H9 (cell line): Measurements from ENCODE around the gene KCNG1. TPM values are rescaled to one million over a fixed set of nuclear protein-coding genes. Genes with fewer than 3 reads are reported as not detected.

Experiments
- DNase-seq: peaks from one replicate; pipeline ENCODE4 v3.0.0-alpha.2; 2017
- H2AFZ ChIP-seq: one replicate; pipeline ENCODE4 v1.6.1; 2013; ENCODE audit warnings: mild to moderate bottlenecking, low read length, control low read depth, moderate library complexity
- H2AK5ac ChIP-seq: 2 replicates; pipeline ENCODE4 v1.6.1; 2013; ENCODE audit warnings: low read length, control low read depth, mixed read lengths; ENCODE audit not compliant: insufficient read length
- H2BK120ac ChIP-seq: one replicate; pipeline ENCODE4 v1.6.1; 2013; ENCODE audit warnings: low read depth, mild to moderate bottlenecking, low read length, control low read depth, inconsistent platforms; ENCODE audit not compliant: poor library complexity, severe bottlenecking
- H2BK12ac ChIP-seq: 2 replicates; pipeline ENCODE4 v1.6.1; 2013; ENCODE audit warnings: low read length, control low read depth, mixed read lengths, low read depth; ENCODE audit not compliant: insufficient read length
- H2BK15ac ChIP-seq: 2 replicates; pipeline ENCODE4 v1.6.1; 2013; ENCODE audit warnings: low read depth, low read length, control low read depth
- H2BK20ac ChIP-seq: one replicate; pipeline ENCODE4 v1.6.1; 2013; ENCODE audit warnings: low read depth, mild to moderate bottlenecking, low read length, control low read depth, inconsistent platforms; ENCODE audit not compliant: poor library complexity, severe bottlenecking
- H2BK5ac ChIP-seq: 2 replicates; pipeline ENCODE4 v1.6.1; 2013; ENCODE audit warnings: low read length, control low read depth, mixed read lengths; ENCODE audit not compliant: insufficient read length
- H3K14ac ChIP-seq: 2 replicates; pipeline ENCODE4 v1.6.1; 2013; ENCODE audit warnings: low read length, control low read depth; ENCODE audit not compliant: insufficient read depth
- H3K18ac ChIP-seq: 2 replicates; pipeline ENCODE4 v1.6.1; 2013; ENCODE audit warnings: low read depth, mild to moderate bottlenecking, mixed read lengths, low read length, control low read depth; ENCODE audit not compliant: insufficient read length
- H3K23ac ChIP-seq: 2 replicates; pipeline ENCODE4 v1.6.1; 2013; ENCODE audit warnings: low read length, control low read depth, mixed read lengths, low read depth; ENCODE audit not compliant: insufficient read length
- H3K23me2 ChIP-seq: 2 replicates; pipeline ENCODE4 v1.6.1; 2013; ENCODE audit warnings: low read depth, mild to moderate bottlenecking, mixed read lengths, low read length, control low read depth; ENCODE audit not compliant: insufficient read length, poor library complexity, severe bottlenecking
- H3K27ac ChIP-seq: 2 replicates; pipeline ENCODE4 v1.5.1; 2013; ENCODE audit warnings: low read length, control low read depth, mixed read lengths, low read depth; ENCODE audit not compliant: insufficient read length
- H3K27me3 ChIP-seq: 2 replicates; pipeline ENCODE4 v1.6.1; 2013; ENCODE audit warnings: low read length, control low read depth, inconsistent platforms; ENCODE audit not compliant: insufficient read depth
- H3K4ac ChIP-seq: 2 replicates; pipeline ENCODE4 v1.6.1; 2013; ENCODE audit warnings: low read depth, mild to moderate bottlenecking, control low read depth, inconsistent platforms, low read length, moderate library complexity
- H3K4me1 ChIP-seq: 2 replicates; pipeline ENCODE4 v1.6.1; 2013; ENCODE audit warnings: low read length, control low read depth, inconsistent platforms; ENCODE audit not compliant: insufficient read depth
- H3K4me2 ChIP-seq: 2 replicates; pipeline ENCODE4 v1.6.1; 2013; ENCODE audit warnings: low read length, control low read depth, mixed read lengths; ENCODE audit not compliant: insufficient read length, insufficient read depth
- H3K56ac ChIP-seq: 2 replicates; pipeline ENCODE4 v1.6.1; 2013; ENCODE audit warnings: low read depth, mild to moderate bottlenecking, mixed read lengths, low read length, control low read depth; ENCODE audit not compliant: insufficient read length
- H3K79me1 ChIP-seq: 2 replicates; pipeline ENCODE4 v1.6.1; 2013; ENCODE audit warnings: low read depth, mild to moderate bottlenecking, moderate library complexity, low read length, control low read depth, inconsistent platforms; ENCODE audit not compliant: insufficient read depth, poor library complexity, severe bottlenecking
- H3K79me2 ChIP-seq: 2 replicates; pipeline ENCODE4 v1.6.1; 2013; ENCODE audit warnings: low read length, control low read depth, inconsistent platforms; ENCODE audit not compliant: insufficient read depth
- H3K9ac ChIP-seq: 2 replicates; pipeline ENCODE4 v1.6.1; 2013; ENCODE audit warnings: low read length, control low read depth, mixed read lengths; ENCODE audit not compliant: insufficient read length; ENCODE audit errors: extremely low read depth
- H3K9me3 ChIP-seq: one replicate; pipeline ENCODE4 v1.6.1; 2013; ENCODE audit warnings: low read depth, low read length, inconsistent platforms; ENCODE audit not compliant: control insufficient read depth
- H3T11ph ChIP-seq: one replicate; pipeline ENCODE4 v1.6.1; 2013; ENCODE audit warnings: mild to moderate bottlenecking, low read length, control low read depth, inconsistent platforms
- H4K20me1 ChIP-seq: one replicate; pipeline ENCODE4 v1.6.1; 2013; ENCODE audit not compliant: control insufficient read depth, insufficient read length, insufficient read depth
- H4K5ac ChIP-seq: 2 replicates; pipeline ENCODE4 v1.6.1; 2013; ENCODE audit warnings: low read depth, mild to moderate bottlenecking, mixed read lengths, low read length, control low read depth; ENCODE audit not compliant: insufficient read length
- H4K8ac ChIP-seq: replicated peaks from 2 replicates; pipeline ENCODE4 v1.6.1; 2013; ENCODE audit warnings: low read length, control low read depth, mixed read lengths, low read depth; ENCODE audit not compliant: insufficient read length
- H4K91ac ChIP-seq: 2 replicates; pipeline ENCODE4 v1.6.1; 2013; ENCODE audit warnings: low read depth, mild to moderate bottlenecking, moderate library complexity, mixed read lengths, low read length, control low read depth; ENCODE audit not compliant: insufficient read length
- H3K27ac Mint-ChIP-seq, 3 experiments: 2 replicates in 2 of 3; 3 replicates in 1 of 3; pipeline ENCODE4 v1.8.0; 2020 to 2021; ENCODE audit warnings: mixed read lengths in 3 of 3, mild to moderate bottlenecking in 1 of 3, moderate library complexity in 1 of 3
- H3K27me3 Mint-ChIP-seq: 2 replicates; pipeline ENCODE4 v1.8.0; 2021; ENCODE audit warnings: low read depth, mild to moderate bottlenecking, moderate library complexity, mixed read lengths
- H3K36me3 Mint-ChIP-seq, 3 experiments: 2 replicates in 2 of 3; 3 replicates in 1 of 3; pipeline ENCODE4 v1.8.0; 2020 to 2021; ENCODE audit warnings: low read depth in 3 of 3, mixed read lengths in 3 of 3; ENCODE audit not compliant: insufficient read depth in 1 of 3
- H3K4me1 Mint-ChIP-seq, 2 experiments: 2 replicates each; pipeline ENCODE4 v1.8.0; 2020; ENCODE audit warnings: mixed read lengths in 2 of 2
- H3K4me3 Mint-ChIP-seq, 2 experiments: 2 replicates in 1 of 2; 3 replicates in 1 of 2; pipeline ENCODE4 v1.8.0; 2020 to 2021; ENCODE audit warnings: mild to moderate bottlenecking in 2 of 2, mixed read lengths in 2 of 2, moderate library complexity in 1 of 2
- H3K9me3 Mint-ChIP-seq, 2 experiments: 2 replicates in 1 of 2; 3 replicates in 1 of 2; pipeline ENCODE4 v1.8.0; 2020; ENCODE audit warnings: mild to moderate bottlenecking in 2 of 2, mixed read lengths in 2 of 2, moderate library complexity in 1 of 2
- WGBS: extraction: QIAGEN DNeasy Blood & Tissue Kit; methylation state at CpG from one replicate; pipeline ENCODE4 v1.1.7; 2013; ENCODE audit warnings: missing lambda C conversion rate, low lambda C conversion rate, mixed read lengths; ENCODE audit not compliant: insufficient read length; ENCODE audit errors: extremely low coverage; 5-methylcytosine and 5-hydroxymethylcytosine counted together
- total RNA-seq: library from RNA; stranded (reverse); gene quantifications from 2 replicates; pipeline ENCODE4 v1.2.1, GENCODE V29; 2021
- TF ChIP-seq, protein P1 (sequence below): fragments of 200-600 bp; sonication (generic); conservative IDR thresholded peaks from 3 replicates; pipeline ENCODE4 v1.8.0; 2021; ENCODE audit warnings: antibody characterized with exemption, mild to moderate bottlenecking

KCNG1 gene
- total RNA-seq, 1 experiment from 2014 or later = 13.2 TPM

DNA sequence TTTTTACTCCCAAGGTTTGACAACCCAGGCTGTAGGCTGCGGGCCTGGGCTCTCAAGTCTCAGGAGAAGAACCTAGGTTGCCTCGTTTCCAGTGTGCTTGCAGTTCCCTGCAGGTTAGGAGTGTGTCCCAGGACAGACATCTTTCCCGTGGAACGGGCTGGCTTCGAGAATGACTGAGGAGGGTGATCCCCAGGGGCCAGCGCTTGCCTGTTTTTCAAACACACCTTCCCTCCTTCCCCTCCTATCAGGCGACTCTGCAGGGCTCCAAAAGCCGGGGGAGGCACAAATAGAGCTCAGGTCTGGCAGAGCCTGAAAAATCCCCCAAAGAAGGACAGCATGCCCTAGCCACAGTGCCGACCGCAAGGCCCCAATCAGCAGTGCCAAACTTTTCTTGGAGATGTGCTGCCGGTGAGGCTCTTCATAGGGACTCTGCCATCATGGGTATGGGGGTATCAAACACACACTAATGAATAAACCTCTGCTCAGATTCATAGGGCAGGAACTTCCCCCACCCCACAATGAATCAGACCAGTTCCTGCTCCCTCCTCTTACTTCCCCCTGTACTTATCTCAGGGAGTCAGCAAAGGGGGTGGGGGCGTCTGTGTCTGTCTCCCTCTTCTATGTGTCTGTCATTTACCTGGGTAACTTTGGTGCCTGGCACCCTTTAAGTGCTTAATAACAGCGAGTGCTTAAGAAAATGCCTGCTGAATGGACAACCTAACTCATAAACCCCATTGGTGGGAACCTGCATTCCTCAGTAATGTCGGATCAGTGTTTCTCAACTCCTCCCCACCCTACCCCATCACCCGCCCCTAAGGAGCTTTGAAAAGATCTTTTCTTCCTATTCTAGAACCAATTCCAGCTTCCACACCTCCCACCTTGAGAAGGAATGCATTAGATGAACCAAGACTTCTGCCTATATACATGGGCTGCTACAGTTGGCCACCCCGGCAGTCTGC, 1.6 kb downstream of the KCNG1 start:
- Mint-ChIP-seq H3K4me3 (peak overlapping the region; percentile 57 to 81), H3K4me1 (peaks cover 32 to 41% of the 10 kb centered on the region in 2 experiments), H3K27me3 (peaks cover 51% of the 10 kb centered on the region), H3K27ac (no peak overlapping the region), H3K9me3 (no peaks in the 10 kb centered on the region; a peak in 2 of 5 replicates), H3K36me3 (peaks cover 3 to 12% (median 7%) of the 10 kb centered on the region in 3 experiments; a peak in 6 of 7 replicates)
- Histone ChIP-seq H3K23ac (no peak overlapping the region), H2BK15ac (no peak overlapping the region), H2BK12ac (no peak overlapping the region), H3K14ac (no peak overlapping the region), H3K4ac (no peak overlapping the region), H3K23me2 (peaks cover 8% of the 10 kb centered on the region), H4K8ac (no peak overlapping the region), H4K20me1 (no peaks in the 10 kb centered on the region), H4K5ac (no peak overlapping the region), H3K9me3 (no peaks in the 10 kb centered on the region), H2AFZ (no peak overlapping the region), H3T11ph (no peak overlapping the region), H3K56ac (no peak overlapping the region), H2BK120ac (no peak overlapping the region), H3K27ac (no peak overlapping the region), H3K27me3 (peaks cover 17% of the 10 kb centered on the region; the same call in 1 of the 2 replicates), H3K4me1 (peaks cover 4% of the 10 kb centered on the region; the same call in 1 of the 2 replicates), H3K18ac (no peak overlapping the region), H2AK5ac (no peak overlapping the region), H4K91ac (no peak overlapping the region), H2BK5ac (no peak overlapping the region), H3K79me2 (no peaks in the 10 kb centered on the region), H2BK20ac (no peak overlapping the region), H3K9ac (no peak overlapping the region), H3K4me2 (peak overlapping the region; percentile 74), H3K79me1 (no peaks in the 10 kb centered on the region)
- no peak for DNase-seq
- TF ChIP-seq, protein P1, sequence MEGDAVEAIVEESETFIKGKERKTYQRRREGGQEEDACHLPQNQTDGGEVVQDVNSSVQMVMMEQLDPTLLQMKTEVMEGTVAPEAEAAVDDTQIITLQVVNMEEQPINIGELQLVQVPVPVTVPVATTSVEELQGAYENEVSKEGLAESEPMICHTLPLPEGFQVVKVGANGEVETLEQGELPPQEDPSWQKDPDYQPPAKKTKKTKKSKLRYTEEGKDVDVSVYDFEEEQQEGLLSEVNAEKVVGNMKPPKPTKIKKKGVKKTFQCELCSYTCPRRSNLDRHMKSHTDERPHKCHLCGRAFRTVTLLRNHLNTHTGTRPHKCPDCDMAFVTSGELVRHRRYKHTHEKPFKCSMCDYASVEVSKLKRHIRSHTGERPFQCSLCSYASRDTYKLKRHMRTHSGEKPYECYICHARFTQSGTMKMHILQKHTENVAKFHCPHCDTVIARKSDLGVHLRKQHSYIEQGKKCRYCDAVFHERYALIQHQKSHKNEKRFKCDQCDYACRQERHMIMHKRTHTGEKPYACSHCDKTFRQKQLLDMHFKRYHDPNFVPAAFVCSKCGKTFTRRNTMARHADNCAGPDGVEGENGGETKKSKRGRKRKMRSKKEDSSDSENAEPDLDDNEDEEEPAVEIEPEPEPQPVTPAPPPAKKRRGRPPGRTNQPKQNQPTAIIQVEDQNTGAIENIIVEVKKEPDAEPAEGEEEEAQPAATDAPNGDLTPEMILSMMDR = no peak
- WGBS = no CpG with 5 or more reads among the region's 16 CpGs
